Measurements from ENCODE around the gene LCA5L. TPM values are rescaled to one million over a fixed set of nuclear protein-coding genes. Genes with fewer than 3 reads are reported as not detected.

Gene LCA5L
- total and polyA plus RNA-seq, 2 experiments from 2014 or later: 0.69 to 1.4 TPM

DNA sequence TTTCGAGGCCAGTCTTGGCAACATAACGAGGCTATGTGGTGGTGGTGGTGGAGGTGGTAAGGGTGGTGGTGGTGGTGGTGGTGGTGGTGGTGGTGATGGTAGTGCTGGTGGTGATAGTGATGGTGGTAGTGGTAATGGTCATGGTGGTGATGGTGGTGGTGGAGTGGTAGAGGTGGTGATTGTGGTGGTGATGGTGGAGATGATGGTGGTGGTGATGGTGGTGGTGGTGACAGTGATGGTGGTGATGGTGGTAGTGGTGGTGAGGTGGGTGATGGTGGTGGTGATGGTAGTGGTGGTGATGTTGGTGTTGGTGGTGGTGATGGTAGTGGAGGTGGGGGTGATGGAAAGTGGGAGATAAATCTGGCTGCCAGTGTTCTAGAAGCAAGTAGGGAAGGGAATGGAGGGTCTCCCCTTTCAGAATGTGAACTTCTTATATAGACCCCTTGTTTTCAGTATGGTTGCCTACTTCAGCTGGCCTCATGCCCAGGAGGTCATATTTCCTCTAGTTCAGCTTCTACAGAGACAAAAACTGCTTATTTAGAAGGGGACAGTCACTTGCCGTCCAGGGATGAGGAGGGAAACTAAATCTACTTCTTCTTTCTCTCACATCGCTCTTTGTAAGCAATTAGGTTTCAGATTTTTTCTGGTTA lies 33.7 kb upstream of the LCA5L start:
- H2AFZ ChIP-seq: no peak overlapping the region
- H3K27me3 ChIP-seq (ENCODE audit: insufficient read depth): no peaks in the 10 kb centered on the region
- no peak overlapping the region for H3K4me3 ChIP-seq
- ATAC-seq (no peak), DNase-seq (ENCODE audit: low spot score) (no peak)
- TF ChIP-seq, protein P1, sequence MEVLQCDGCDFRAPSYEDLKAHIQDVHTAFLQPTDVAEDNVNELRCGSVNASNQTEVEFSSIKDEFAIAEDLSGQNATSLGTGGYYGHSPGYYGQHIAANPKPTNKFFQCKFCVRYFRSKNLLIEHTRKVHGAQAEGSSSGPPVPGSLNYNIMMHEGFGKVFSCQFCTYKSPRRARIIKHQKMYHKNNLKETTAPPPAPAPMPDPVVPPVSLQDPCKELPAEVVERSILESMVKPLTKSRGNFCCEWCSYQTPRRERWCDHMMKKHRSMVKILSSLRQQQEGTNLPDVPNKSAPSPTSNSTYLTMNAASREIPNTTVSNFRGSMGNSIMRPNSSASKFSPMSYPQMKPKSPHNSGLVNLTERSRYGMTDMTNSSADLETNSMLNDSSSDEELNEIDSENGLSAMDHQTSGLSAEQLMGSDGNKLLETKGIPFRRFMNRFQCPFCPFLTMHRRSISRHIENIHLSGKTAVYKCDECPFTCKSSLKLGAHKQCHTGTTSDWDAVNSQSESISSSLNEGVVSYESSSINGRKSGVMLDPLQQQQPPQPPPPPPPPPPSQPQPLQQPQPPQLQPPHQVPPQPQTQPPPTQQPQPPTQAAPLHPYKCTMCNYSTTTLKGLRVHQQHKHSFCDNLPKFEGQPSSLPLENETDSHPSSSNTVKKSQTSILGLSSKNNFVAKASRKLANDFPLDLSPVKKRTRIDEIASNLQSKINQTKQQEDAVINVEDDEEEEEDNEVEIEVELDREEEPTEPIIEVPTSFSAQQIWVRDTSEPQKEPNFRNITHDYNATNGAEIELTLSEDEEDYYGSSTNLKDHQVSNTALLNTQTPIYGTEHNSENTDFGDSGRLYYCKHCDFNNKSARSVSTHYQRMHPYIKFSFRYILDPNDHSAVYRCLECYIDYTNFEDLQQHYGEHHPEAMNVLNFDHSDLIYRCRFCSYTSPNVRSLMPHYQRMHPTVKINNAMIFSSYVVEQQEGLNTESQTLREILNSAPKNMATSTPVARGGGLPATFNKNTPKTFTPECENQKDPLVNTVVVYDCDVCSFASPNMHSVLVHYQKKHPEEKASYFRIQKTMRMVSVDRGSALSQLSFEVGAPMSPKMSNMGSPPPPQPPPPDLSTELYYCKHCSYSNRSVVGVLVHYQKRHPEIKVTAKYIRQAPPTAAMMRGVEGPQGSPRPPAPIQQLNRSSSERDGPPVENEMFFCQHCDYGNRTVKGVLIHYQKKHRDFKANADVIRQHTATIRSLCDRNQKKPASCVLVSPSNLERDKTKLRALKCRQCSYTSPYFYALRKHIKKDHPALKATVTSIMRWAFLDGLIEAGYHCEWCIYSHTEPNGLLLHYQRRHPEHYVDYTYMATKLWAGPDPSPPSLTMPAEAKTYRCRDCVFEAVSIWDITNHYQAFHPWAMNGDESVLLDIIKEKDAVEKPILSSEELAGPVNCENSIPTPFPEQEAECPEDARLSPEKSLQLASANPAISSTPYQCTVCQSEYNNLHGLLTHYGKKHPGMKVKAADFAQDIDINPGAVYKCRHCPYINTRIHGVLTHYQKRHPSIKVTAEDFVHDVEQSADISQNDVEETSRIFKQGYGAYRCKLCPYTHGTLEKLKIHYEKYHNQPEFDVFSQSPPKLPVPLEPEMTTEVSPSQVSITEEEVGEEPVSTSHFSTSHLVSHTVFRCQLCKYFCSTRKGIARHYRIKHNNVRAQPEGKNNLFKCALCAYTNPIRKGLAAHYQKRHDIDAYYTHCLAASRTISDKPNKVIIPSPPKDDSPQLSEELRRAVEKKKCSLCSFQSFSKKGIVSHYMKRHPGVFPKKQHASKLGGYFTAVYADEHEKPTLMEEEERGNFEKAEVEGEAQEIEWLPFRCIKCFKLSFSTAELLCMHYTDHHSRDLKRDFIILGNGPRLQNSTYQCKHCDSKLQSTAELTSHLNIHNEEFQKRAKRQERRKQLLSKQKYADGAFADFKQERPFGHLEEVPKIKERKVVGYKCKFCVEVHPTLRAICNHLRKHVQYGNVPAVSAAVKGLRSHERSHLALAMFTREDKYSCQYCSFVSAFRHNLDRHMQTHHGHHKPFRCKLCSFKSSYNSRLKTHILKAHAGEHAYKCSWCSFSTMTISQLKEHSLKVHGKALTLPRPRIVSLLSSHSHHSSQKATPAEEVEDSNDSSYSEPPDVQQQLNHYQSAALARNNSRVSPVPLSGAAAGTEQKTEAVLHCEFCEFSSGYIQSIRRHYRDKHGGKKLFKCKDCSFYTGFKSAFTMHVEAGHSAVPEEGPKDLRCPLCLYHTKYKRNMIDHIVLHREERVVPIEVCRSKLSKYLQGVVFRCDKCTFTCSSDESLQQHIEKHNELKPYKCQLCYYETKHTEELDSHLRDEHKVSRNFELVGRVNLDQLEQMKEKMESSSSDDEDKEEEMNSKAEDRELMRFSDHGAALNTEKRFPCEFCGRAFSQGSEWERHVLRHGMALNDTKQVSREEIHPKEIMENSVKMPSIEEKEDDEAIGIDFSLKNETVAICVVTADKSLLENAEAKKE (CRISPR knock-in tag; IDR thresholded peaks at IDR 0.05): no peak
- TF ChIP-seq POLR2AphosphoS5 (IDR thresholded peaks at IDR 0.05; ENCODE audit: low read depth) (no peak), EZH2phosphoT487 (IDR thresholded peaks at IDR 0.05; ENCODE audit: unreplicated experiment) (no peak), CTCF (conservative IDR thresholded peaks at IDR 0.05; ENCODE audit: low read depth in 2 of 2) (no peak), CREB1 (CRISPR knock-in tag; IDR thresholded peaks at IDR 0.05; ENCODE audit: low read depth) (no peak), ZNF114 (CRISPR knock-in tag; IDR thresholded peaks at IDR 0.05) (no peak), STAT1 (IDR thresholded peaks at IDR 0.05; ENCODE audit: unreplicated experiment) (no peak), ZNF331 (CRISPR knock-in tag; IDR thresholded peaks at IDR 0.05; ENCODE audit: low read depth) (no peak), JUNB (IDR thresholded peaks at IDR 0.05; ENCODE audit: unreplicated experiment) (no peak), NANOG (IDR thresholded peaks at IDR 0.05; ENCODE audit: borderline replicate concordance) (no peak), EZH2 (IDR thresholded peaks at IDR 0.05; ENCODE audit: low read depth, unreplicated experiment) (no peak)
- TF ChIP-seq, protein P2, sequence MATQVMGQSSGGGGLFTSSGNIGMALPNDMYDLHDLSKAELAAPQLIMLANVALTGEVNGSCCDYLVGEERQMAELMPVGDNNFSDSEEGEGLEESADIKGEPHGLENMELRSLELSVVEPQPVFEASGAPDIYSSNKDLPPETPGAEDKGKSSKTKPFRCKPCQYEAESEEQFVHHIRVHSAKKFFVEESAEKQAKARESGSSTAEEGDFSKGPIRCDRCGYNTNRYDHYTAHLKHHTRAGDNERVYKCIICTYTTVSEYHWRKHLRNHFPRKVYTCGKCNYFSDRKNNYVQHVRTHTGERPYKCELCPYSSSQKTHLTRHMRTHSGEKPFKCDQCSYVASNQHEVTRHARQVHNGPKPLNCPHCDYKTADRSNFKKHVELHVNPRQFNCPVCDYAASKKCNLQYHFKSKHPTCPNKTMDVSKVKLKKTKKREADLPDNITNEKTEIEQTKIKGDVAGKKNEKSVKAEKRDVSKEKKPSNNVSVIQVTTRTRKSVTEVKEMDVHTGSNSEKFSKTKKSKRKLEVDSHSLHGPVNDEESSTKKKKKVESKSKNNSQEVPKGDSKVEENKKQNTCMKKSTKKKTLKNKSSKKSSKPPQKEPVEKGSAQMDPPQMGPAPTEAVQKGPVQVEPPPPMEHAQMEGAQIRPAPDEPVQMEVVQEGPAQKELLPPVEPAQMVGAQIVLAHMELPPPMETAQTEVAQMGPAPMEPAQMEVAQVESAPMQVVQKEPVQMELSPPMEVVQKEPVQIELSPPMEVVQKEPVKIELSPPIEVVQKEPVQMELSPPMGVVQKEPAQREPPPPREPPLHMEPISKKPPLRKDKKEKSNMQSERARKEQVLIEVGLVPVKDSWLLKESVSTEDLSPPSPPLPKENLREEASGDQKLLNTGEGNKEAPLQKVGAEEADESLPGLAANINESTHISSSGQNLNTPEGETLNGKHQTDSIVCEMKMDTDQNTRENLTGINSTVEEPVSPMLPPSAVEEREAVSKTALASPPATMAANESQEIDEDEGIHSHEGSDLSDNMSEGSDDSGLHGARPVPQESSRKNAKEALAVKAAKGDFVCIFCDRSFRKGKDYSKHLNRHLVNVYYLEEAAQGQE (IDR thresholded peaks at IDR 0.05; ENCODE audit: unreplicated experiment): no peak
- TF ChIP-seq, protein P3, sequence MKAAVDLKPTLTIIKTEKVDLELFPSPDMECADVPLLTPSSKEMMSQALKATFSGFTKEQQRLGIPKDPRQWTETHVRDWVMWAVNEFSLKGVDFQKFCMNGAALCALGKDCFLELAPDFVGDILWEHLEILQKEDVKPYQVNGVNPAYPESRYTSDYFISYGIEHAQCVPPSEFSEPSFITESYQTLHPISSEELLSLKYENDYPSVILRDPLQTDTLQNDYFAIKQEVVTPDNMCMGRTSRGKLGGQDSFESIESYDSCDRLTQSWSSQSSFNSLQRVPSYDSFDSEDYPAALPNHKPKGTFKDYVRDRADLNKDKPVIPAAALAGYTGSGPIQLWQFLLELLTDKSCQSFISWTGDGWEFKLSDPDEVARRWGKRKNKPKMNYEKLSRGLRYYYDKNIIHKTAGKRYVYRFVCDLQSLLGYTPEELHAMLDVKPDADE (IDR thresholded peaks at IDR 0.05): no peak
- no peaks in the 10 kb centered on the region for H3K36me3 ChIP-seq (ENCODE audit: insufficient read depth)
- H3K4me2 ChIP-seq: no peak overlapping the region
- Mint-ChIP-seq H3K27ac (no peak overlapping the region), H3K9me3 (no peaks in the 10 kb centered on the region), H3K4me3 (no peak overlapping the region), H3K36me3 (ENCODE audit: low read depth) (no peaks in the 10 kb centered on the region; the same call in 2 of the 3 replicates), H3K27me3 (ENCODE audit: insufficient read depth, low read depth, poor library complexity) (no peaks in the 10 kb centered on the region), H3K4me1 (peaks cover 9% of the 10 kb centered on the region)
- no peak overlapping the region for H3K27ac ChIP-seq (ENCODE audit: low read depth)
- no peaks in the 10 kb centered on the region for H3F3A ChIP-seq (replicated peaks; ENCODE audit: low read depth)
- H3K4me1 ChIP-seq (ENCODE audit: insufficient read depth): no peaks in the 10 kb centered on the region; the same call in 1 of the 2 replicates
- no peaks in the 10 kb centered on the region for H3K79me2 ChIP-seq (replicated peaks; ENCODE audit: insufficient read depth)
- H3K9me2 ChIP-seq (ENCODE audit: insufficient read depth): peaks cover 8% of the 10 kb centered on the region
- H4K20me1 ChIP-seq (replicated peaks; ENCODE audit: insufficient read depth): no peaks in the 10 kb centered on the region
